ENCODE data around the gene LMAN2L. TPM values are rescaled to one million over a fixed set of nuclear protein-coding genes. Genes with fewer than 3 reads are reported as not detected.

Gene LMAN2L
- total RNA-seq, 1 donor from 2014 or later: 13.0 TPM

DNA sequence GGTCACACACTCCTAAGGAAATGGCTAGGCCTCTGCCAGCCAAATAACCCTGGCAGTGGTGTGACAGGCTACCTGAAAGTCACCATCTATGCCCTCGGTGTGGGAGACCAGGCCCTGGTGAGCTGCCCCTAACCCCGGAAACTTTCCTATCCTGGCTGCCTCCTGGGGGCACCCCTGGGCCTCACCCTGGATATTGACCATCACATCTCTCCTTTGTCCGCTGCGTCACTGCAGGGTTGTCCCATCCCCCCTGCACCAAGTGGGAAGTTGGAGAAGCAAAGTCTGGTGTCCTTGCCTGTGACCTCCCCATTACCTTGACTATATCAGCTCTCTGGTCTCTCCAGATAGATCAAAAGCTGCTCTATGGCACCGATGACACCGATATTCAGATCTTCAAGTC lies 78.5 kb downstream of the LMAN2L start:
- no peak for TF ChIP-seq CTCF (conservative IDR thresholded peaks at IDR 0.05; ENCODE audit: low read depth, low read length)
- no peak for DNase-seq (ENCODE audit: low read depth)
- H3K4me3 ChIP-seq (ENCODE audit: low read depth, low read length): no peak overlapping the region

GRCh38 chr2:96656540-96656939 lies 83.3 kb downstream of the LMAN2L start:
- TF ChIP-seq CTCF (conservative IDR thresholded peaks at IDR 0.05; ENCODE audit: low read depth, low read length): no peak
- no peak for DNase-seq (ENCODE audit: low read depth)

More at GRCh38 chr2:96656540-96656939, 83.3 kb downstream of the LMAN2L start:
- H3K4me3 ChIP-seq (ENCODE audit: low read depth, low read length): no peak overlapping the region

Other genes starting within 250 kb of the LMAN2L start
- gene NEURL3, start 234.7 kb downstream of the LMAN2L start, total RNA-seq: 1.0 and 8.6 TPM in 2 replicates
- gene ARID5A, start 203.3 kb downstream of the LMAN2L start, total RNA-seq: 19.9 and 20.8 TPM in 2 replicates
- gene KANSL3, start 101.8 kb downstream of the LMAN2L start, total RNA-seq: 24.0 and 30.8 TPM in 2 replicates
- 0.06 and 0.07 TPM in 2 replicates for gene FER1L5, start 97.3 kb downstream of the LMAN2L start, total RNA-seq
- 5.7 and 9.0 TPM in 2 replicates for gene CNNM4, start 20.8 kb upstream of the LMAN2L start, total RNA-seq
- gene CNNM3, start 76.2 kb upstream of the LMAN2L start, total RNA-seq: 8.2 and 10.6 TPM in 2 replicates
- 0.22 and 1.1 TPM in 2 replicates for gene ANKRD23, start 104.0 kb upstream of the LMAN2L start, total RNA-seq
- gene ANKRD39, start 118.0 kb upstream of the LMAN2L start, total RNA-seq: 31.9 and 54.8 TPM in 2 replicates
- 34.4 and 35.3 TPM in 2 replicates for gene SEMA4C, start 130.0 kb upstream of the LMAN2L start, total RNA-seq
- gene FAM178B, start 246.5 kb upstream of the LMAN2L start, total RNA-seq: not detected in 2 replicates